SU-DHL-6 (cell line): ENCODE measurements around the gene POMGNT2.

Experiments used
- H2AFZ ChIP-seq: fragments of 200-600 bp; sonication (generic); 2 replicates; pipeline ENCODE4 v1.6.1; 2014; ENCODE audit warnings: low read depth, mild to moderate bottlenecking, moderate library complexity, mixed read lengths, antibody characterized with exemption, low read length; ENCODE audit not compliant: severe bottlenecking
- H3F3A ChIP-seq: fragments of 200-600 bp; shearing (Covaris generic); 2 replicates; pipeline ENCODE4 v1.6.0; 2016; ENCODE audit warnings: antibody characterized with exemption, mild to moderate bottlenecking; ENCODE audit not compliant: insufficient read depth
- H3K27ac ChIP-seq: fragments of 200-600 bp; sonication (generic); 2 replicates; pipeline ENCODE4 v1.5.1; 2016; ENCODE audit warnings: low read depth, mild to moderate bottlenecking, low read length, moderate library complexity, mixed read lengths
- H3K27me3 ChIP-seq: fragments of 200-600 bp; sonication (generic), shearing (Covaris generic); 2 replicates; pipeline ENCODE4 v1.6.0; 2014; ENCODE audit warnings: mild to moderate bottlenecking, low read length
- H3K36me3 ChIP-seq: fragments of 200-600 bp; sonication (generic); 2 replicates; pipeline ENCODE4 v1.6.1; 2014; ENCODE audit warnings: mild to moderate bottlenecking, low read length, mixed read lengths
- H3K4me2 ChIP-seq: fragments of 300-600, 200-600 bp; shearing (Covaris generic), sonication (generic); 2 replicates; pipeline ENCODE4 v1.6.0; 2014; ENCODE audit warnings: low read length, low read depth, mild to moderate bottlenecking; ENCODE audit not compliant: poor library complexity, severe bottlenecking
- H3K4me3 ChIP-seq: fragments of 200-600 bp; sonication (generic); 2 replicates; pipeline ENCODE4 v1.5.1; 2014; ENCODE audit warnings: antibody characterized with exemption, low read length, mild to moderate bottlenecking, mixed read lengths; ENCODE audit not compliant: insufficient read depth, poor library complexity, severe bottlenecking
- H3K79me2 ChIP-seq: fragments of 200-600 bp; sonication (generic); 2 replicates; pipeline ENCODE4 v1.6.1; 2014; ENCODE audit warnings: mild to moderate bottlenecking, low read length, moderate library complexity; ENCODE audit not compliant: insufficient read depth
- H3K9ac ChIP-seq: fragments of 200-600 bp; sonication (generic); 2 replicates; pipeline ENCODE4 v1.7.0; 2014; ENCODE audit warnings: mild to moderate bottlenecking, low read length
- H3K9me2 ChIP-seq: fragments of 200-600 bp; sonication (generic); replicated peaks from 2 replicates; pipeline ENCODE4 v1.6.1; 2014; ENCODE audit warnings: low read length; ENCODE audit not compliant: insufficient read depth
- H3K9me3 ChIP-seq: fragments of 200-600 bp; sonication (generic); 2 replicates; pipeline ENCODE4 v1.6.1; 2014; ENCODE audit warnings: low read length, mixed read lengths; ENCODE audit not compliant: insufficient read depth
- H4K20me1 ChIP-seq: fragments of 200-600 bp; sonication (generic); 2 replicates; pipeline ENCODE4 v1.6.1; 2014; ENCODE audit warnings: low read depth, mild to moderate bottlenecking, antibody characterized with exemption, low read length, moderate library complexity, mixed read lengths
- CTCF ChIP-seq: fragments of 200-600 bp; sonication (generic); IDR thresholded peaks from one replicate; pipeline ENCODE4 v1.5.1; 2017; ENCODE audit warnings: antibody characterized with exemption, mild to moderate bottlenecking, low read length, moderate library complexity; ENCODE audit not compliant: insufficient read depth, poor library complexity, severe bottlenecking
- EZH2phosphoT487 ChIP-seq: fragments of 200-600 bp; sonication (generic), shearing (Covaris generic); conservative IDR thresholded peaks from 2 replicates; pipeline ENCODE4 v1.6.1; 2018; ENCODE audit warnings: mild to moderate bottlenecking, antibody characterized with exemption, low read length, moderate library complexity, mixed read lengths

POMGNT2 gene

GRCh38 chr3:43144761-43145490 lies 39.0 kb upstream of the POMGNT2 start:
- H4K20me1 ChIP-seq: no peaks in the 10 kb centered on the region
- H3K36me3 ChIP-seq: no peaks in the 10 kb centered on the region
- H3K9me2 ChIP-seq: no peaks in the 10 kb centered on the region
- no peak overlapping the region for H3K27ac ChIP-seq
- H3K4me2 ChIP-seq: no peak overlapping the region
- no peak overlapping the region for H2AFZ ChIP-seq
- H3F3A ChIP-seq: no peaks in the 10 kb centered on the region
- H3K9me3 ChIP-seq: no peaks in the 10 kb centered on the region
- H3K79me2 ChIP-seq: no peaks in the 10 kb centered on the region
- no peak overlapping the region for H3K9ac ChIP-seq
- TF ChIP-seq CTCF (no peak), EZH2phosphoT487 (no peak)
- H3K4me3 ChIP-seq: no peak overlapping the region
- H3K27me3 ChIP-seq: no peaks in the 10 kb centered on the region

DNA sequence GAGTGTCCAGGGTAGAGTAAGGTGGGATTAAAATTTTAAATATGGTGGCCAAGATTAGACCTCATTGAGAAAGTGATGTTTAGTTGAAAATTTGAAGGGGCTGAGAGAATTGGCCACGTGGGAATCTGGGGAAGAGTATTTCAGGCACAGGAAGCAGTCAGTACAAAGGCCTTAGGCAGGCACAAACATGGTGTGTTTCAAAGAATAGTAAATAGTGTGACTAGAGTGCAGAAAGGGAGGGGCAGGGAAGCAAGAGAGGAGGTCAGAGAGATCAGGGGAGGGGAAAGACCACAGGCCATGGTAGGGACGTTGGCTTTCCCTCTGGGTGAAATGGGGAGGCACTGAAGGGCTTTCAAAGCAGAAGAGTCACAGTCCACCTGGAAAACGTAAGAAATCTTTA lies 36.6 kb upstream of the POMGNT2 start:
- Histone ChIP-seq H3K9ac (no peak overlapping the region), H3K9me3 (no peaks in the 10 kb centered on the region), H2AFZ (no peak overlapping the region), H3K79me2 (no peaks in the 10 kb centered on the region), H3K4me2 (no peak overlapping the region), H3K36me3 (no peaks in the 10 kb centered on the region), H4K20me1 (no peaks in the 10 kb centered on the region), H3K27ac (no peak overlapping the region), H3K9me2 (no peaks in the 10 kb centered on the region), H3F3A (no peaks in the 10 kb centered on the region), H3K27me3 (no peaks in the 10 kb centered on the region), H3K4me3 (no peak overlapping the region)
- TF ChIP-seq EZH2phosphoT487 (no peak), CTCF (no peak)

- H3K79me2 ChIP-seq: no peaks in the 10 kb centered on the region
- no peaks in the 10 kb centered on the region for H3K9me3 ChIP-seq
- no peaks in the 10 kb centered on the region for H3K36me3 ChIP-seq
- no peak overlapping the region for H2AFZ ChIP-seq
- no peak overlapping the region for H3K4me3 ChIP-seq
- H3K4me2 ChIP-seq: no peak overlapping the region
- no peaks in the 10 kb centered on the region for H4K20me1 ChIP-seq
- H3K27me3 ChIP-seq: no peaks in the 10 kb centered on the region
- no peaks in the 10 kb centered on the region for H3F3A ChIP-seq
- no peak overlapping the region for H3K27ac ChIP-seq
- H3K9me2 ChIP-seq: no peaks in the 10 kb centered on the region
- TF ChIP-seq EZH2phosphoT487 (no peak), CTCF (no peak)
- H3K9ac ChIP-seq: no peak overlapping the region
Observed at GRCh38 chr3:43138488-43139231, 32.8 kb upstream of the POMGNT2 start.
